ENCODE data around the gene OR7C1.
"Not testable (repeated sequence)": the region's sequence is repeated elsewhere in the genome, so short reads cannot be mapped to it uniquely, and the experiment has no call there.

Gene OR7C1

GRCh38 chr19:14786421-14786851 lies 48.5 kb downstream of the OR7C1 start:
- Histone ChIP-seq H3K4me1 (ENCODE audit: insufficient read depth, poor library complexity, severe bottlenecking) (peaks cover 4% of the 10 kb centered on the region), H3K36me3 (ENCODE audit: low read depth) (no peaks in the 10 kb centered on the region), H3K9me3 (ENCODE audit: severe bottlenecking) (no peaks in the 10 kb centered on the region), H3K4me3 (ENCODE audit: severe bottlenecking) (no peak overlapping the region), H3K27me3 (ENCODE audit: insufficient read depth, poor library complexity, severe bottlenecking) (no peaks in the 10 kb centered on the region), H3K27ac (ENCODE audit: poor library complexity, severe bottlenecking) (no peak overlapping the region)
- peak; percentile 85 for TF ChIP-seq CTCF (IDR thresholded peaks at IDR 0.05; ENCODE audit: poor library complexity, severe bottlenecking)
- ATAC-seq (ENCODE audit: low read depth), result no peak
- DNase-seq (ENCODE audit: low spot score), result no peak

DNA sequence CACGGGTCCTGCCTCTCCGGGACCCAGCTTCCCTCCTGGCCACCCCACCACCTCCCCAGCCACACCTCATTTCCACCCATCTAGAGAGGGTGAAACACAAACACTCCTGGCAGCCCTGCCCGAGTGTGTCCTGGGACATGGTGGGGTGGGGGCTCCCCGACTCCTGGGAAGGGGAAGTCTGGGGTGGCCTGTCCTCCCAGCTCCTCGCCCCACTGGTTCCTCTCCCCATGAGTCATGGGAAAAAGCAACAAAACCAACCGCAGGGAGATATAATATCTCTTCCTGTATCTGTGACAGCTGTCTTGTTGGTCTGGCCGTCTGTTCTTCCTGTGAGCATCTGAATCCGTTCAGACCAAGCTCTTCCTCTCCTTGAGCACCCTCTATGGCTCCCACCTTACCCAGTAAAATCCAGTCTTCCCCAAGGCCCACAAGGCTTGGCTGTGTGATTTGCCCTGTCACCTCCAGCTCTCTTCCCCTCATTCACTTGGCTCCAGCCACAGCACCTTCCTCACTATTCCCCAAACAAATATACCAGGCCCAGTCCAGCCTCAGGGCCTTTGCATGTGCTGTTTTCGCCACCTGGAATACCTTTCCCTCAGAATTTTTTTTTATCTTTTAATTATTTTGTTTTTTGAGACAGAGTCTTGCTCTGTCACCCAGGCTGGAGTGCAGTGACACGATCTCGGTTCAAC lies 49.7 kb downstream of the OR7C1 start:
- peak overlapping the region; percentile 63 for H3K27ac ChIP-seq (ENCODE audit: poor library complexity, severe bottlenecking)
- H3K36me3 ChIP-seq (ENCODE audit: low read depth); H3K4me3 ChIP-seq (ENCODE audit: severe bottlenecking); H3K27me3 ChIP-seq (ENCODE audit: insufficient read depth, poor library complexity, severe bottlenecking); H3K9me3 ChIP-seq (ENCODE audit: severe bottlenecking); H3K4me1 ChIP-seq (ENCODE audit: insufficient read depth, poor library complexity, severe bottlenecking); DNase-seq (ENCODE audit: low spot score): not testable (repeated sequence)
- ATAC-seq (ENCODE audit: low read depth), result peak; percentile 87

DNA sequence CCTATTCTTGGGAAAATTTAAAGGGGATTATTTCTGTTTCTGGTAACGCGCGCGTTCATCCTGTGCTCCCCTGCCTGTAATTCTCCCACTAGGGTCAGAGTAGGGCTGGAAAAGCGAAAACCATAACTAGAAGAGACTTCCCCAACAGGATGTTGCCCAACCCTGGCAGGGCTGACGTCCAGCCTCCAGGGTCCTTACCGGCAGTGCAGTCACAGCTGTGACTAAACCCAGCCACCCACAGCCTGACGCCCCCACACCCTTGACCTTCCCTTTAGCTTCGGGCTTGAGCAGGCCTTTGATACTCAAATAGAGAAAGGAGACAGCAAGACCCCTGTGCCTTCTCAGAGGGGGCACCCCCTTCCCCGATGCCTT lies 50.3 kb downstream of the OR7C1 start:
- not testable (repeated sequence) for H3K4me1 ChIP-seq (ENCODE audit: insufficient read depth, poor library complexity, severe bottlenecking); H3K4me3 ChIP-seq (ENCODE audit: severe bottlenecking); DNase-seq (ENCODE audit: low spot score); H3K27me3 ChIP-seq (ENCODE audit: insufficient read depth, poor library complexity, severe bottlenecking); H3K9me3 ChIP-seq (ENCODE audit: severe bottlenecking); H3K36me3 ChIP-seq (ENCODE audit: low read depth)
- peak; percentile 75 for ATAC-seq (ENCODE audit: low read depth)
- H3K27ac ChIP-seq (ENCODE audit: poor library complexity, severe bottlenecking), result peak overlapping the region; percentile 63

GRCh38 chr19:14783410-14783998 lies 51.5 kb downstream of the OR7C1 start:
- H3K4me1 ChIP-seq (ENCODE audit: insufficient read depth, poor library complexity, severe bottlenecking); DNase-seq (ENCODE audit: low spot score); H3K27me3 ChIP-seq (ENCODE audit: insufficient read depth, poor library complexity, severe bottlenecking); H3K27ac ChIP-seq (ENCODE audit: poor library complexity, severe bottlenecking); H3K9me3 ChIP-seq (ENCODE audit: severe bottlenecking); ATAC-seq (ENCODE audit: low read depth); H3K4me3 ChIP-seq (ENCODE audit: severe bottlenecking); H3K36me3 ChIP-seq (ENCODE audit: low read depth): not testable (repeated sequence)

GRCh38 chr19:14782626-14783409 lies 52.2 kb downstream of the OR7C1 start:
- H3K9me3 ChIP-seq (ENCODE audit: severe bottlenecking), result no peaks in the 10 kb centered on the region
- H3K27me3 ChIP-seq (ENCODE audit: insufficient read depth, poor library complexity, severe bottlenecking), result no peaks in the 10 kb centered on the region
- ATAC-seq (ENCODE audit: low read depth) (no peak), DNase-seq (ENCODE audit: low spot score) (no peak)
- no peak for TF ChIP-seq CTCF (IDR thresholded peaks at IDR 0.05; ENCODE audit: poor library complexity, severe bottlenecking)
- H3K4me3 ChIP-seq (ENCODE audit: severe bottlenecking), result no peak overlapping the region
- no peaks in the 10 kb centered on the region for H3K36me3 ChIP-seq (ENCODE audit: low read depth)
- no peak overlapping the region for H3K27ac ChIP-seq (ENCODE audit: poor library complexity, severe bottlenecking)
- H3K4me1 ChIP-seq (ENCODE audit: insufficient read depth, poor library complexity, severe bottlenecking), result peaks cover 4% of the 10 kb centered on the region

- not testable (repeated sequence) for H3K36me3 ChIP-seq (ENCODE audit: low read depth); ATAC-seq (ENCODE audit: low read depth); DNase-seq (ENCODE audit: low spot score); H3K9me3 ChIP-seq (ENCODE audit: severe bottlenecking); H3K27ac ChIP-seq (ENCODE audit: poor library complexity, severe bottlenecking); H3K4me1 ChIP-seq (ENCODE audit: insufficient read depth, poor library complexity, severe bottlenecking); H3K27me3 ChIP-seq (ENCODE audit: insufficient read depth, poor library complexity, severe bottlenecking); H3K4me3 ChIP-seq (ENCODE audit: severe bottlenecking)
Observed at GRCh38 chr19:14781713-14782536, 53.1 kb downstream of the OR7C1 start.

DNA sequence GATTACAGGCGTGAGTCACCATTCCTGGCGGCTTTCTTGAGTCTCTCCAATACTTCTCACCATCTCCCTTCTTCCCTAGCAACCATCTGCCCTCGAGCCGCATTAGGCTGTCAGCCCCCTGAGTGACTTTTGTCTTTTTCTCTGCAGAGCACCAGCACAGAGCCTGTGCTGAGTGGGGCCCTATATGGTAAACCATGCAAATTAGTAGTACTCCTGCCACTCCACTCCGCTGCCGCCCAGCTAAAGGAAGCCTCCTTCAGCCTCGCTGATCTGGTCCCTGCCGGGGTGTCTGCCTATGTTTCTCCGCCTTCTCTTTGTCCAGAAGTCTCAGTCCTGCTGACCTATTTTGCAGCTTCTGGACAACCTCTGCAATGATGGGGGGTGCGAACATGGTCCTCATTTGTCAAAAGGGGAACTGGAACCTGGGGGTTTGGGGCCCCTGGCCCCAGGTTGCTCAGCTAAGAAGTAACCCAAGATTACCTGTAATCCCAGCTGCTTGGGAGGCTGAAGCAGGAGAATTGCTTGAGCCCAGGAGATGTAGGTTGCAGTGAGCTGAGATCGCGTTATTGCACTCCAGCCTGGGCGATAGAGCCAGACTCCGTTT lies 54.3 kb downstream of the OR7C1 start:
- ATAC-seq (ENCODE audit: low read depth); DNase-seq (ENCODE audit: low spot score); H3K27me3 ChIP-seq (ENCODE audit: insufficient read depth, poor library complexity, severe bottlenecking); H3K4me1 ChIP-seq (ENCODE audit: insufficient read depth, poor library complexity, severe bottlenecking); H3K36me3 ChIP-seq (ENCODE audit: low read depth); H3K4me3 ChIP-seq (ENCODE audit: severe bottlenecking); H3K27ac ChIP-seq (ENCODE audit: poor library complexity, severe bottlenecking); H3K9me3 ChIP-seq (ENCODE audit: severe bottlenecking): not testable (repeated sequence)
